HG03354 (cell line): Measurements from ENCODE around the gene NFIA.

Experiments used
- ATAC-seq: cut with Tn5 transposase; IDR thresholded peaks from one replicate; pipeline ENCODE4 v1.9.1; 2021; ENCODE audit warnings: mild to moderate bottlenecking; ENCODE audit not compliant: unreplicated experiment, poor library complexity, severe bottlenecking

NFIA gene

DNA sequence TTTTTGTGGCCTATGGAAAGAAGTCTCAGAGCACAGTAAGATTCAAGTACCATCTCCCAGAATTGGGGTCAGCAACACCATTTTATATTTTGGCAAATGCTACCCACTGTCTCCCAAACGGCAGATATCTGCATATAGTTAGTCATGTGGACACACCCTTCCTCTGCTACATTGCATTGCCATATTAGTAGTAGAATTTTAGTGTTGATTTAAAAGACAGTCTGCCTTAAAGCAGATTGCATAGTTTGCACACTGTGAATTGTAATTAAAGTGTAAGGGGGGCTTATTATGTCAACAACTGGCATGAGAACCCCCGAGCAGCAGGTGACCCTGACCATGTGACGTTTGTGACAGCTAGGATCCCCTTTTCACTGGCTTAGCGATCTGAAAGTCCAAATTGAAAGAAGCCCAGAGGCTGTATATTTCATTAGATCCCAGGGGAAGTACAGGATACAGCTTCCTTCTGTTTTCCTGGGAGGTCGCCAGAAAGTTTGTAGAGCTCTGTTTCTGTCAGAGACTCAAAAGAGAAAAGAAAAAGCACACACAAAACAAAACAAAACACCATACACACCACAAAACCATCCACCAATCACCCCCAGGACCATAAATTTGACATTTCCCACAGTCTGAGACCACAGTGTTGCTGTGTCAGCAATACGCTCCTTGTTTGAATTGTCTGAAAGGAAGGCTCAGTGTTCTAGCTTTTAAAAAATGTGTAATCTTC is 172.4 kb downstream of the NFIA start:
- ATAC-seq: no peak

DNA sequence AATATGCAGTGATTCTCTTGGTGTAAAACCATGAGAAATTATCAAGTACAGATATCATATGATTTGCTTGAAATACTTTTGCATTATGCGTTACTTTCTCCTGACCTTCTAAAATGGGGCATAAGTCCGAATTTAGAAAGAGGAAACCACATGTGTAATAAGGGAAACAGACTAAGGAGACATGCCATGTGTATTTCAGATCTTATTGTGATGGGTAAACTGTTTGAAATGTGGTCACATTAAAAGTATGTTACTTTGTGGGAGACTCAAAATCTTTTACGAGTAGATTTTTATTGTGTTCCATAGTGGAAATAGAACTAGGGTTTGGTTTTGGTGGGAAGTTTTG is 173.0 kb downstream of the NFIA start:
- no peak for ATAC-seq

DNA sequence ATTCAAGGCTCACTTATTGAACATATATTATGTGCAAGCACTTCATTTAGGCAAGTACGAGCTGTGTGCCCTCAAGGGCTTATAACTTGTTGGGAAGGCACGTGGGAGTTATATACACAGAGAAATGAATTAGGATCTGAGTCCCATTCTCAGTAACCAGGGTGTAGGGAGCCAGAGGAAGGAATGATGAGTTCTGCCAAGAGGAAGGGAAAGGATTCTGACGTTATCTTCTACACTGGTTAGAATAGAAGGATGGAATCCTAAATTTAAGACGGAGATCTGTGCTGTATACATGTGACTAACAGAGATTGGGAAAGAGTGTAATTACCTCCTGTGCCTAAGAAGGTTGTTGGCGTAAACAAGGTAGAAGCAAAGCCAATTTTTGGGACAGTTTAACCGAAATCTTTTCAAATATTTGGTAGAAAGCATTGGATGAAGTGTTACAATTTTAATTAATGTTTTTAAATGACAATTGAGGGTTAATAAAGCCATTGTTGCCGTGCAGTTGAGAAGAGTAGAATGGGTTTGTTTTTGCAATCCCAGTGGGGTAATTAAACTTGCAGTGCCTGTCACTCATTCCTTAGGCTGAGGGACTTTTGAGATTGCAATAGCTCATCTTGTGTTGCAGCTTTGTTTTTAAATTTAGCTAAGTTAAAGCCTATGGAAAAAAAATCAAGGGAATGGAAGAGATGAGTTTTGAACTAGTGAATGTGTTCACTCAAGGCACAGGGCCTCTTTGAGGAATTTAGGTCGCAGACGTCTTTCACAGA is 177.2 kb downstream of the NFIA start:
- ATAC-seq: no peak

DNA sequence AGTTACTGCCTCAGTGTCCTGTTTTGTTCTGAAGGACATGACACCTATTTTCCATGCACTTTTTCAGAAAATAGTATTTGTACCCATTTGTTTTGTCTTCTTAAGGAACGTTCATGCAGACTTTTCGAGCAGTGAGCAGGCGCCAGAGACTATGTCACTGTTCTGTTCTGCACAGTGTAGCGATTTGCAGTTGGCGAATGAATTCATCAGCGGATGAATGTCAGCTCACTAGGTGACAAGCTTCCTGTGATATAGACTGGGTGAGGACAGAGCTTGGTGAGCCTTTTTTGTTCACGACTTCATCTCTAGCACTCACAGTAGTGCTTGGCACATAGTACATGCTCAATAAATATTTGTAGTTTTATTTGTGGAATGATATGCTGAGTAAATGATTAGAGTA is 177.8 kb downstream of the NFIA start:
- ATAC-seq: no peak

DNA sequence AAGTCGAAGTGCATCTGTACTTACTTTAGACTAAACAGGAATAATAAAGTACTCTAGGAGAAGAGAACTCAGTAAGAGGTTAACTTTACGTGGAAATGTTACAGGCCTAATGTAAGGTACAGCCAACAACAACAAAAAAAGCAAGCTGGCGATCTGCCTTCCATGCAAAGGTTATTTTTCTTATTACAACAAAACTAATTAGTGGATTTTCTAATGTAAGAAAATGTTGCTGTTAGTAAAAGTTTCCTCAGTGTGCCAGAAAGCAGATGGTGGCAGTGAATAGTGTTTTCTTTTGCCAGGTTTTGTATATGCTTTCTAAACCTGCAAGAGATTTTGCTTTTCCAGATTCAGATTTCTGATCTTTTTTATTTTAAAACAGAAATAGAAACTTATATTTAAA is 179.2 kb downstream of the NFIA start:
- no peak for ATAC-seq

DNA sequence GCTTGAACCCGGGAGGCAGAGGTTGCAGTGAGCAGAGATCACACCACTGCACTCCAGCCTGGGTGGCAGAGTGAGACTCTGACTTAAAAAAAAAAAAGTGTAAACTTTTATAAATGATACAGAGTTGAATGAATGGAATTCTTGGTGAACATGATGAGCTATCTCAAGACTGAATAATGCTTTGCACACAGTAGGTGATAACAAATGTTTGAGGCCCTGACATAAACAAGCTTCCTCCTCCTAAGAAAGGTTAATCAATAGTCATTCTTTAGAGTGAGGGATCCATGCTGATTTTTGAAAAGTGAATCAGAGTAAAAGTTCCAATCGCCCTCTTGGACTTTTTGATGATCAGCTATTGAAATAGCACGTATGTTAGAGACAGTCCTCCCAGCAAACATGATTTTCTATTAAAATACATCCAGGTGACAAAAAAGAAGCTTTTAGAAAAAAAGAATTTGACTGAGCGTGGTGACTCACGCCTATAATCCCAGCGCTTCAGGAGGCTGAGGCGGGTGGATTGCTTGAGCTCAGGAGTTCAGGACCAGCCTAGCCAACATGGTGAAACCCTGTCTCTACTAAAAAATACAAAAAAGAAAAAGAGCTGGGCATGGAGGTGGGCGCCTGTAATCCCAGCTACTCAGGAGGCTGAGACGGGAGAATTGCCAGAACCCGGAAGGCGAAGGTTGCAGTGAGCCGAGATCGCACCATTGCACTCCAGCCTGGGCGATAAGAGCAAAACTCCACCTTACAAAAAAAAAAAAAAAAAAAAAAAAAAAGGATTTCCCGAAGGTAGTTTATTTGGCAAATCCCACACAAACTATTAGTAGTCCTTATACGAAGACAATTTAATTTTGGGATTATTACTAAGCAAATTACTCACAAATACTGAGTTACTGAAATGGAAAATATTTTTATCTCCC is 181.8 kb downstream of the NFIA start:
- no peak for ATAC-seq

DNA sequence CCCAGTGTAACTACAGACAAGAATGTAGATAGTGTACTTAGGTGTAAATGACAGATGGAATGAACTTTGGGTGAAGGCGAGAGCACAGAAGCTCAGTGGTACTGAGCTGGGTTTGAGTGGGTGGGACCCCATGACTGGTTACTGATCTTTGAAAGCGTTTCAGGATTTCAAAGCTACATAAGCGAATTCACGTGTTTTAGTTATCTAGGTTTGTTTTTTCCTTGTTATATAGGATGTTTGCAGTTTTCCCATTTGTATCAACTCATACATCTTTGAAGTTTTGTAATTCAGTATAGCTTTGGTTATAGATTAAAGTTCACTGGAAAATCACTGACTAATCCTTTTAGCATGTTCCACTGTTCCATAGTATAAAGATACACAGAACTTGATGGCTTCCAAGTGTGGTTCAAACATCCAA is 182.5 kb downstream of the NFIA start:
- no peak for ATAC-seq

DNA sequence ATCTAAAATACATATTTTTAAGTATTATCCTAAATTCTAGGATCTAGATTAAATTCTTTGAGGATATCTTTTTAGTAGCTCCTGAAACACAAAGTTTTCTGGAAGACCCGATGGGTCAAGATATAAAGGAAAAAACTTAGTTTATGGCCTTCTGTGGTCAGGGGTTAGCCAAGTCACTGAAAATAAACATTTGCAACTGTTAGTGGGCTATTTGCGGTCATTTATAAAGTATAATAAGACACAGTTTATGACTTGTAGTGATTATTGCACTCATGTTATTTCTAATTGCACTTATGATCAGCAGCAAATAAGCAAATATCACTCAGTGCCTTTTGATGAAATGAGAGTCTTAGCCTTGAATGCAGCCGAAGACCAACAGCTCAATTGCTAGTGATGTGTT is 183.3 kb downstream of the NFIA start:
- no peak for ATAC-seq

DNA sequence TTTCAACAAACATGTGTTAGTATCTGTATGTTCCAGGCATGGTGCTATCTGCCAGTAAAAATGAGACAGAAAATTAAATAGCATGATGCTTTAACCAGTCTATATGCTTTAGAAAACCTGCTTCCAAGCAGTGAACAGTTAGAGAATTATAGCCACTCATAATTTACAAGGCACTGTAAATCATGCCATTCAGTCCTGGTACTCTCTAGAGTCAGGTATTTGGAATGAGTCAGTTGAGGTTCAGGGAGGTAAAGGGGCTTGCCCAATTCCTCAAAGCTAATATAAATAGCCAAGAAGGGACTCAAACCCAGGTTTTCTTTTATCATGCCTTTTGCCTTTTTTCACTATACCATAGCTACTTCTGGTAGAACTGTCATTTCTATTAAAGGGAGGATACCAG is 184.4 kb downstream of the NFIA start:
- ATAC-seq: no peak

DNA sequence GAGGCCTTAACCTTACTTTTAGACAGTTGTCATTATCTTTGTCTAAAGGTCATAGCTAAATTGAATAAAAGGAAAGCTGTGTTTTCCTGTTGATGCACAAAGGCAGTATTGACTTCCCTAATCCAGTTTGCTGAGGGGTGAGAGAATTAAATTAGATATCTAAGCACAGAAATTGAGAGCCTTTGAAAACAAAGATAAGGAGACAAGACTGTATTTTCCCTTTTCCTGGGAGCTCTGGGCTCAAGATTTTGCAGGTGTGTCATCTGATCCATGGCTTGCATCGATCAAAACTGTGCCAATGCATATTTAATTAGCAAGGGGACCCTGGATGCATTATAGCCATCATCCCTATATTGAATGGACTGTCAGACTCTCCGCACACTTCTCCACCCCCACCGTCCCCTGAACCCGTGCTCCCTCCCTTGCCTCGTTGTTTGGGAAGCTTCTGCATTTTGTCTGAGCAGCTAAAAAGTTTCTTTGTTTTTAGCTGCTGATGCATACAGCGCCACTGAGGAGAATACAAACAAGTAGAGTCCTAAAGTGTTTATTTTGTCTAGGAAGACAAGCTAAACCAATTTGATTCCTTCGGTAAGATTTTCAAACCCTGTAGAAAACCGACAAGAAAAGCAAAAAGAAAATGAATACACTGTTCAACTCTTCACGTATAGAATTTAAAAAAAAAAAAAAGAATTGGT is 186.3 kb downstream of the NFIA start:
- no peak for ATAC-seq

DNA sequence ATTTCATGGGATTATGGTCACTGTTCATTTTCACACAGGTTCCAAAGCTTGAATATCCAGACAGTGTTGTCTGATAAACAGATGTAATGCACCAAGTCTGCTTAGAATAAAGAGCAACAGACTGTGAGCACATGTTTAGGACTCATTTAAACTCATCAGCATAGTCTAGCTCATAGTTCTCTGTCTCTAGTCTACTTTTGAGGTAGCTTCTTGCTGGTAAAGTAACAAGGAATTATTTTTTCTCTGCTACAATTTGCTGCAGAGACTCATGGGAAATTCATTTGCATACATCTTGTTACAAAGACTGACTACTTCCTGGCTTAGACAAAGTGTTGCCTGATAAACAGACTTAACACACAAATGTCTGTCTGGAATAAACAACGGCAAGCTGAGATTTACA is 187.2 kb downstream of the NFIA start:
- ATAC-seq: no peak

DNA sequence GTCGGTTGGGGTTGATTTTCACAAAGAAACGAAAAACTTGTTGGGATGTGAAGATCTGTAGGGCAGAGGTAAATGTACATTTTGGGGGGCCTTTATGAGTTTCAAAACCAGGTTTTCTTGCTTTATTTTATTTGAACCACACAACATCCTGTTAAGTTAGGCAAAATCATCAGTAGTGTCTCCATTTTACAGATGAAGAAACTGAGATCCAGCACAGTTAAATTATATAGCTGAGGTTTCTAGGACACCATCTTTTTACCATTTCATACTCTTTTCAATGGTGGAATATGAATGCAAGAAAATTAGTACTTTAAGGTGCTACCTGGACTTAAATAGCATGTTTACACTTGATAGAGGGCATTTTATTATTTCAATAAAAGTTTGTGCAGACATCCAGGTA is 187.7 kb downstream of the NFIA start:
- no peak for ATAC-seq

DNA sequence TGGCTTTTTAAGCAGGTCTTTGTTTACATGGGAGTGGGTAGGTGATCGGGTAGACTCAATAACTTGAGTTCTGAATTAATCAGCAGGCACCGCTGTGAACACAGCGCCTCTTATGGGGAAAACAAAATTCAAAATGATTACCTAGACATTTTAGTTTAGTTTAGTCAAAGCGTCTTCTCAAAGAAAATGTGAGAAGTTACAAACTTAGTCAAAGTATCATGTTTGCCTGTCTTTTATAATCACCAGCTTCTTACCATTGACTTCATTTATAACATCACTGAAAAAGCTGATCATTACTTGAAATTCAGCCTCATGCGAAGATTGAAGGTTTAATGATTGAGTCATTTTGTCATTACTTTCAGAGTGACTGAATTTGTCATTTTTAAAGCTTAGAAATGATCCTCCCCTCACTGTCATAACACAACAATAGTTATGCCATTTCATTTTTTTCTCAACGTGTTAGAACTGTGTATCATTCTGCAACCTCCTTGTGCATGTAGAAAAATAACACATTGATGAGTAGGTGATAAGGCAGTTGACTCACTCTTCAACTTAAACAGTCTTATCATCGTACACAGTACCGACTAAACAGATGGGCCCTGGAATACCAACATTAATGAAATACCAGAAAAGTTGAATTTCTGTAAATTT is 188.5 kb downstream of the NFIA start:
- no peak for ATAC-seq

DNA sequence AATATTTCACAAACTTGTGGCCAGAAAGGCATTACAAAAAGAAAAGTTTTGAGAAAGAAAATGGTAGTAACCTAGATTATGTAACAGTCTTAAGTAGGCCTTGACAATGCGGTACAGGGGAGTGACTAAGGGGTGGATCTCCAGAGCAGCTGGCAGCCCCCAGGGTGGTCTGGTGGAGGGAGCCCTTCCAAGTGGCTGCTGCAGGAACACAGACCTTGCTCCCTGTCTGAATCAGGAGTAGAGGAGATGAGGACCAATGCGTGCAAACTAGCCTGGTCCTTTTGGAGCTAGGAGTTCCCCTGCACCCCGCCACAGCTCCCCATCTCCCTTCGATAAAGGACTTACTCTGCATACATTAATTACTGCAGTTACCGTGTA is 189.0 kb downstream of the NFIA start:
- no peak for ATAC-seq

DNA sequence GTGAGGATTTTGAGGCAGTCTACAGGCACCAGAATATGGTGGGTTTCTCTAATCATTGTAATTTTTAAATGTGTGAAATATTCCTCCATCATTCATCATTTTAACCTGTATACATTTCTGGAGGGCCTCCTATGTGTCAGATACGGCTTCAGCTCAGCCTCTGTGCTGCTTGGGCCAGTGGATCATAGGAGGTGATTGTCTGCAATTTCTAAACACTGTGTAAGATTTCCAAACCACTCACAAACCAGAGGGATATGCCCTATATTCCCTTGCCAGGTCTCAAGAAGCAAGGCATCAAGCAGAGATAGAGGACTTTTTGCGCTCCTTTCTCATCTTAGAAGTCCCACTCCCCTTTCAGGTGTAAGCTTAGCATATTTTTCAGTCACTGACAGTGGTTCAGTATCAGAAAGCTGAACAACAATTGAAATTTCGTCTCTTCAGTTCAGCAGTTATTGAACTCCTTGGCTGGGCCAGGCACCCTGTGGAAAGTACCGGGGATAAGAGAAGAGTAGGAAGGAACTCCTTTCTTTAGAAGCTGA is 190.9 kb downstream of the NFIA start:
- ATAC-seq: no peak

DNA sequence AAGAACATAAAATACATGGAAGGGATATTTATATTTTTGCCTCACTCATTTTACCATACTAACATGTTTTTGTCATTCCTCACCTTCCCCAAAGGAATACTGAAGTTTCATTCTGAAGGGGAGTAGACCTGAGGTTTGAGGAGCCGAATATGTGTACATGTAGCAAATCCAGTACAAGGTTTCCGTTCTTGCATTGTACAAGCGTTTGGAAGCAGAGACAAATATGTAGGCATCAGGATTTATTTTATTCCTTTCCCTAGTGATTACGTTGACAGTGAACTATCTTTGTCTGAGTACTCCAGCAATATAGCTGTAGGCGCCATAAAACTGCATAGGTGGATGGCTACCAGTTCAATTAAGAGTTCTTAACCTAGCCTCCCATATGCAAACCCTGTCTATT is 191.5 kb downstream of the NFIA start:
- no peak for ATAC-seq

DNA sequence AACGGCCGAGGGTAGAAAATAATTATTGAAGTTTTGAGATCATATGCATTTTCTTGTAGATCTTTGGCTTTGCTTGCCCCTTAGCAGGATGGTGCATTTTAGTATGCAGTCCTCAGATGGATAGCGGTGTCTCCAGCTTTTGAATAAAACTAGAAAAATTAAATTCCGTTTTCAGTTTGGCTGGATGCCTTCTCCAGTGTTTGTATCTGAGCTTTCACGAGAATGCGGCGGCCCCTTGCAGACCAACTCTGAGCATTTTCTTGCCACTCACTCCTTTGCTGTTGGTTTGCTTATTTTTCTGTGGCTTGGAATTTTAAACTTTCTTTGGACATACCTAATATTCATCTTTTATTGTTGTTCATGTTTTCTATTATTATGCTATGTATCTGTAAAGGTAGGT is 192.6 kb downstream of the NFIA start:
- ATAC-seq: no peak

DNA sequence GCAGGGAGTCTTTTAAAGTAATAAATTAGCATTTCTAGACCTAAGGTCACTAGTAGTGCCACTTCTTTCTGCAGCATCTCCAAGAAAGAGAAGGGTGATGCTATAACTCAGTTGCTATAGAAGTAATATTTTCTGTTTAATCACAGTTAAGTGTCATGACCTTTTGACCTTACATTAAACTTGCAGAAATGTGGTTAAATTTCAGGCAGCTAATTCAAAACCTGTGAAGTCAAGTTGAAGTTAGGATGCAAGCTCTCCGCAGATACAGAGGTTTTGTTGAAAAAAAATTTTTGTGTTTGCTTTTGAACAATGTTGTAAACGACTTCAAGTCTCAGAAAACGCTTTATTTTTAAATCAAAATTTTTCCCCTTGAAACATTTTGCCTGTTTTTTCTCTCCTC is 193.9 kb downstream of the NFIA start:
- ATAC-seq: no peak

DNA sequence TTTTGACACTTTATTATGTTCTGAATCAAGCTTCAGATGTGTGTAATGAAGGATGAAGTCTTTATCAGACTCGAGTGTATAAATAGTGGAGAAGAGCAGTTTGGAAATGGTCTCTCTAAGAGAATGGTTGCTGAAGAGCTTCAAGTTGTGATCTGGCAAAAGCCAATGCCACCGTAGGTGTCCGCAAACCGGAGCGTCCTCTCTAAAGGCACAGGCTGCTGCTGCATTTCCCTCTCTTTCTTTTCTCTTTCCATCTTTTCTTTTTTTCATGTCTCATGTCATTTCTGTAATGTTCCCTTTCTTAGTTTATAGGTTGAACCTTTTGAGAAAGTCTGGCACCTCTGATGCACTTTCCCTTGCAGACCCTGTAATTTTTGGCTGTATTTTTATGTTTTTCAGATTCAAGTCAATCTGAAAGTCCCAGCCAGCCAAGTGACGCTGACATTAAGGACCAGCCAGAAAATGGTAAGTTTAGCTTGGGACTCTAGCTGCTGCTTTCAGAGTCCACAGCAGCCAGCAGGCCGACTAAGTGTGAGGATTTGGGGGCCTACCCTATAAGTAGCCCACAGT is 194.8 kb downstream of the NFIA start:
- no peak for ATAC-seq
